SK-N-SH (cell line): ENCODE measurements around the gene UQCR11. TPM values are rescaled to one million over a fixed set of nuclear protein-coding genes. Genes with fewer than 3 reads are reported as not detected.

Experiments
- CTCF ChIA-PET: fragments of 300-600, 350-600 bp; formaldehyde crosslinking; extraction: SDS; loops from one replicate; lab custom pipeline; 2021; lab: Yijun Ruan, JAX
- POLR2A ChIA-PET: fragments of 350-600 bp; sonication (Branson Sonifier 250); formaldehyde crosslinking; extraction: SDS; loops from one replicate; lab custom pipeline; 2020; ENCODE audit warnings: antibody characterized with exemption, inconsistent platforms; lab: Yijun Ruan, JAX
- DNase-seq: peaks from one replicate; pipeline ENCODE4 v3.0.0; 2012
- H2AFZ ChIP-seq: fragments of 200-600 bp; sonication (generic); 2 replicates; pipeline ENCODE4 v1.8.1; 2016; ENCODE audit warnings: antibody characterized with exemption, mild to moderate bottlenecking, low read depth
- H3F3A ChIP-seq: fragments of 200-600 bp; sonication (generic); replicated peaks from 2 replicates; pipeline ENCODE3; 2016; ENCODE audit warnings: antibody characterized with exemption, mild to moderate bottlenecking; ENCODE audit not compliant: insufficient read depth
- H3K27ac ChIP-seq, 2 experiments: fragments of 200-500 bp in 1 of 2; fragments of 200-600 bp in 1 of 2; sonication (Bioruptor generic) in 1 of 2; sonication (generic), shearing (Covaris generic) in 1 of 2; 2 replicates each; pipeline versions ENCODE4 v1.5.1 to v1.6.1; 2014 to 2016; ENCODE audit warnings: low read depth in 2 of 2, inconsistent platforms in 1 of 2, low read length in 1 of 2, mild to moderate bottlenecking in 1 of 2, mixed read lengths in 1 of 2
- H3K27me3 ChIP-seq: fragments of 200-600 bp; sonication (generic), shearing (Covaris generic); 2 replicates; pipeline ENCODE4 v1.6.1; 2016; ENCODE audit warnings: mixed run types; ENCODE audit not compliant: insufficient read depth
- H3K36me3 ChIP-seq, 2 experiments: fragments of 200-500 bp in 1 of 2; fragments of 200-600 bp in 1 of 2; sonication (Bioruptor generic) in 1 of 2; sonication (generic) in 1 of 2; replicated peaks in 1 of 2; 2 replicates each; pipeline versions ENCODE3 to v1.5.1; 2014 to 2016; ENCODE audit warnings: low read length in 1 of 2, mild to moderate bottlenecking in 1 of 2; ENCODE audit not compliant: insufficient read depth in 2 of 2, control insufficient read depth in 1 of 2
- H3K4me1 ChIP-seq, 2 experiments: fragments of 200-500 bp in 1 of 2; fragments of 200-600 bp in 1 of 2; sonication (Bioruptor generic) in 1 of 2; sonication (generic), shearing (Covaris generic) in 1 of 2; 2 replicates each; pipeline versions ENCODE4 v1.5.1 to v1.6.1; 2014 to 2016; ENCODE audit warnings: low read depth in 1 of 2, low read length in 1 of 2, mixed run types in 1 of 2; ENCODE audit not compliant: insufficient read depth in 2 of 2, control insufficient read depth in 1 of 2
- H3K4me2 ChIP-seq: fragments of 200-600 bp; sonication (generic), shearing (Covaris generic); 2 replicates; pipeline ENCODE4 v1.6.1; 2017; ENCODE audit warnings: mixed run types
- H3K4me3 ChIP-seq, 2 experiments: fragments of 200-500 bp in 1 of 2; fragments of 200-600 bp in 1 of 2; sonication (Bioruptor generic) in 1 of 2; sonication (generic), shearing (Covaris generic) in 1 of 2; 2 replicates each; pipeline versions ENCODE4 v1.5.1 to v1.8.1; 2014 to 2016; ENCODE audit warnings: low read depth in 2 of 2, inconsistent platforms in 1 of 2, low read length in 1 of 2, mild to moderate bottlenecking in 1 of 2, mixed read lengths in 1 of 2, moderate library complexity in 1 of 2
- H3K79me2 ChIP-seq: fragments of 200-600 bp; sonication (generic); 2 replicates; pipeline ENCODE4 v1.8.1; 2017; ENCODE audit warnings: mild to moderate bottlenecking; ENCODE audit not compliant: insufficient read depth
- H3K9ac ChIP-seq: fragments of 200-600 bp; sonication (generic); 2 replicates; pipeline ENCODE4 v1.6.1; 2017; ENCODE audit warnings: mixed run types
- H3K9me2 ChIP-seq: fragments of 200-600 bp; sonication (generic); 2 replicates; pipeline ENCODE4 v1.6.1; 2017; ENCODE audit warnings: mixed run types
- H3K9me3 ChIP-seq: fragments of 200-600 bp; sonication (generic); 2 replicates; pipeline ENCODE4 v1.6.1; 2017; ENCODE audit warnings: mixed run types, mild to moderate bottlenecking, moderate library complexity
- H4K20me1 ChIP-seq: fragments of 200-600 bp; sonication (generic); 2 replicates; pipeline ENCODE4 v1.6.1; 2017; ENCODE audit warnings: mild to moderate bottlenecking, mixed run types; ENCODE audit not compliant: insufficient read depth
- EP300 ChIP-seq, 2 experiments: IDR thresholded peaks; 2 replicates each; pipeline versions ENCODE4 v1.4.0 to v1.6.1; 2012; ENCODE audit warnings: borderline replicate concordance in 1 of 2, low read depth in 1 of 2, low read length in 1 of 2
- FOXJ3 ChIP-seq: sonication (generic); formaldehyde crosslinking; IDR thresholded peaks from 2 replicates; pipeline ENCODE4 v1.5.1; 2020; ENCODE audit warnings: mild to moderate bottlenecking, missing genetic modification reagents
- GABPA ChIP-seq: IDR thresholded peaks from 2 replicates; pipeline ENCODE4 v1.4.0; 2012; ENCODE audit warnings: low read depth, mild to moderate bottlenecking
- MXI1 ChIP-seq: IDR thresholded peaks from 2 replicates; pipeline ENCODE4 v1.6.1; 2012; ENCODE audit warnings: mild to moderate bottlenecking, low read depth, low read length, improper control_type of control experiment
- NFIC ChIP-seq: IDR thresholded peaks from 2 replicates; pipeline ENCODE4 v1.4.0; 2012; ENCODE audit warnings: borderline replicate concordance
- NRF1 ChIP-seq: IDR thresholded peaks from 2 replicates; pipeline ENCODE4 v1.6.1; 2012; ENCODE audit warnings: low read depth, mild to moderate bottlenecking, low read length
- POLR2AphosphoS5 ChIP-seq: IDR thresholded peaks from 2 replicates; pipeline ENCODE4 v1.6.1; 2012; ENCODE audit warnings: low read depth, low read length
- SIN3A ChIP-seq: IDR thresholded peaks from 2 replicates; pipeline ENCODE4 v1.6.1; 2012; ENCODE audit warnings: low read depth, mild to moderate bottlenecking, low read length, moderate library complexity, borderline replicate concordance
- TAF1 ChIP-seq: IDR thresholded peaks from 2 replicates; pipeline ENCODE4 v1.6.1; 2012; ENCODE audit warnings: low read depth, mild to moderate bottlenecking, low read length, moderate library complexity, borderline replicate concordance
- WGBS: methylation state at CpG from one replicate; pipeline ENCODE4 v1.1.6; 2017; ENCODE audit warnings: low lambda C conversion rate; 5-methylcytosine and 5-hydroxymethylcytosine counted together
- polyA plus RNA-seq, 3 experiments: library from polyadenylated mRNA; depleted of rRNA; stranded (reverse); fragments of >200 nt; gene quantifications; 2 replicates each; pipeline ENCODE4 v1.2.3, GENCODE V29; 2012
- TF ChIP-seq, protein P1 (sequence below): IDR thresholded peaks from 2 replicates; pipeline ENCODE4; 2012
- TF ChIP-seq, protein P2 (sequence below): fragments of 150-350 bp; IDR thresholded peaks from 2 replicates; pipeline ENCODE4 v1.6.1; 2016; ENCODE audit warnings: mild to moderate bottlenecking, low read depth, low read length

The UQCR11 gene
- polyA plus RNA-seq, 1 of the 3 experiments (the other 2 are of a cell fraction): 372 TPM

DNA sequence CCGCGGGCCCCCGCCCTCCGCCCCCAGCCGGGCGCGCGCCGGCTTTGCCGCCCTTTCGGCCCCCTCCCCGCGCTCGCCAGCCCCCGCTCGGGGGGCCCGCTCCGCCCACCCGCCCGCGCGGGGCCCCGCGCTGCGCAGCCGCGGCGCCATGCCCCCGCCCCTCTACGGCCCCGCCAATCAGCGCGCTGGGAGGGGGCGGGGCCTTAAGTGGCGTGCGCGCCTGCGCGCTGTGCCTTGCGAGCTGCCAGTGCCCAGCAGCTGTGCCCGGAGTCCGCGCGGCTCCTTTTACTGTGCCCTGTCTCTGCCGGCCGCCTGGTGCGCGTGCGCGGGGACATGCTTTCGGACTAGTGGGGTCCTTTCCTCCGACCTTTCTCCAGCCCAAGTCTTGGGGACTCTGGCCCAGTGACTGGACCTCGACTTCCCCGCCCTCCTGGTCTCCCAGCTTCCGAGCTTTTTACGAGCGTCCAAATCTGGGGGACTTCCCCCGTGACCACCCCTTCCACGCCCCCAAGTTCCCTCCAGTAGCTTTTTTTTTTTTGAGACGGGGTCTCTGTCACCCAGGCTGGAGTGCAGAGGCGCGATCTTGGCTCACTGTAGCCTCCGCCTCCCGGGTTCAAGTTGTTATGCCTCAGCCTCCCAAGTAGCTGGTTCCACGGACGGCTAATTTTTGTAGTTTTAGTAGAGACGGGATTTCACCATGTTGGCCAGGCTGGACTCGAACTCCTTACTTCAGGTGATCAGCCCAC lies 12.3 kb downstream of the UQCR11 start, which contains the start of gene MBD3:
Gene MBD3, minus strand, starts transcription at position 111 of the 746 bp plus-strand sequence. CDS start 234 bp downstream, outside the sequence.
- Histone ChIP-seq H3K27ac (peak within 1 kb of the TSS; percentile 82 to 93), H3K9ac (peak within 1 kb of the TSS; percentile 97), H3K79me2 (peaks cover 42% of the 10 kb centered on the region), H3K4me3 (peak within 1 kb of the TSS; percentile 69 to 88), H3K9me3 (no peaks in the 10 kb centered on the region), H4K20me1 (peaks cover 21% of the 10 kb centered on the region; the same call in 1 of the 2 replicates), H3F3A (peaks cover 8% of the 10 kb centered on the region), H3K4me2 (peak within 1 kb of the TSS; percentile 99), H3K36me3 (peaks cover 7 to 13% of the 10 kb centered on the region in 2 experiments), H3K27me3 (no peaks in the 10 kb centered on the region), H2AFZ (peak within 1 kb of the TSS; percentile 82), H3K9me2 (no peaks in the 10 kb centered on the region), H3K4me1 (peaks cover 9% of the 10 kb centered on the region in 2 experiments; a peak in 1 of 4 replicates)
- DNase-seq: peak; percentile 100
- TF ChIP-seq POLR2AphosphoS5: peak; percentile 86
- TF ChIP-seq, protein P1, sequence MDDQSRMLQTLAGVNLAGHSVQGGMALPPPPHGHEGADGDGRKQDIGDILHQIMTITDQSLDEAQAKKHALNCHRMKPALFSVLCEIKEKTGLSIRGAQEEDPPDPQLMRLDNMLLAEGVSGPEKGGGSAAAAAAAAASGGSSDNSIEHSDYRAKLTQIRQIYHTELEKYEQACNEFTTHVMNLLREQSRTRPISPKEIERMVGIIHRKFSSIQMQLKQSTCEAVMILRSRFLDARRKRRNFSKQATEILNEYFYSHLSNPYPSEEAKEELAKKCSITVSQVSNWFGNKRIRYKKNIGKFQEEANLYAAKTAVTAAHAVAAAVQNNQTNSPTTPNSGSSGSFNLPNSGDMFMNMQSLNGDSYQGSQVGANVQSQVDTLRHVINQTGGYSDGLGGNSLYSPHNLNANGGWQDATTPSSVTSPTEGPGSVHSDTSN: peak; percentile 25; the same call in 1 of the 2 replicates
- TF ChIP-seq FOXJ3: no peak
- no peak for TF ChIP-seq NFIC
- TF ChIP-seq EP300 (IDR thresholded peaks at IDR 0.05; ENCODE audit: borderline replicate concordance in 1 of 2, low read depth in 1 of 2, low read length in 1 of 2): peak in 1 of 2 experiments; percentile 45; a peak in 1 of 4 replicates
- TF ChIP-seq, protein P2, sequence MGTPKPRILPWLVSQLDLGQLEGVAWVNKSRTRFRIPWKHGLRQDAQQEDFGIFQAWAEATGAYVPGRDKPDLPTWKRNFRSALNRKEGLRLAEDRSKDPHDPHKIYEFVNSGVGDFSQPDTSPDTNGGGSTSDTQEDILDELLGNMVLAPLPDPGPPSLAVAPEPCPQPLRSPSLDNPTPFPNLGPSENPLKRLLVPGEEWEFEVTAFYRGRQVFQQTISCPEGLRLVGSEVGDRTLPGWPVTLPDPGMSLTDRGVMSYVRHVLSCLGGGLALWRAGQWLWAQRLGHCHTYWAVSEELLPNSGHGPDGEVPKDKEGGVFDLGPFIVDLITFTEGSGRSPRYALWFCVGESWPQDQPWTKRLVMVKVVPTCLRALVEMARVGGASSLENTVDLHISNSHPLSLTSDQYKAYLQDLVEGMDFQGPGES: no peak
- peak; percentile 62 for TF ChIP-seq MXI1
- TF ChIP-seq GABPA: no peak
- 0 out of 2 replicates have a peak, but pooled peaks have one; percentile 18 for TF ChIP-seq SIN3A
- peak; percentile 63; the same call in 1 of the 2 replicates for TF ChIP-seq TAF1
- TF ChIP-seq NRF1: peak; percentile 91
- ChIA-PET POLR2A (interaction anchor here (0.5 to 1.3 kb wide), 6 partner anchors 9 to 267 kb away, joined by 3 to 15 read pairs (median 4); partner anchors contain the start of gene UQCR11), CTCF (interaction anchor here (1.2 to 4.2 kb wide), 3 partner anchors 13 to 203 kb away, joined by 3 to 24 read pairs (median 5); no protein-coding TSS in a partner anchor)
- WGBS: 20% methylated on average over 16 of the region's 68 CpGs
